GM18508 (cell line): Measurements from ENCODE around the gene CYBC1.
"Not testable (repeated sequence)": the region's sequence is repeated elsewhere in the genome, so short reads cannot be mapped to it uniquely, and the experiment has no call there.

ENCODE experiments used
- ATAC-seq: cut with Tn5 transposase; IDR thresholded peaks from one replicate; pipeline ENCODE4 v1.9.1; 2021; ENCODE audit warnings: moderate number of reproducible peaks; ENCODE audit not compliant: insufficient read depth, unreplicated experiment

CYBC1 gene

DNA sequence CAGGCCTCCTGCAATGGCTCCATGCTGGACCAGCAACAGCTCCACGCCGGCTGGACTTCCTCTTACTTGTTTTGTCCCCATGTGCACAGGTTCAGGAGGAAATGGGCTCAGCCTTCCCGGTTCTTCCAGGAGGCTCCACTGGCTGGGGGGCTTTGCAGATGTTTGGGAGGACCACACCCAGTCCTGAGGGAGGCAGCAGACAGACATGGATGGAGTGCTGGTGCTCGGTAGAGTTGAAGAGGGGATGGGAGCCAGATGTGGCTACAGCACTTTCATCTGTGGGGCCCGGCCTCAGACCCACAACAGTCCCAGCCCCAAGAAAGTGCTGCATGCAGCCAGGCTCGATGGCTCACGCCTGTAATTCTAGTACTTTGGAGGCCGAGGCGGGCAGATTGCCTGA, 29.8 kb upstream of the CYBC1 start:
- ATAC-seq = no peak

GRCh38 chr17:82479602-82480001, 29.1 kb upstream of the CYBC1 start:
- no peak for ATAC-seq

GRCh38 chr17:82477934-82478333, 27.4 kb upstream of the CYBC1 start:
- no peak for ATAC-seq

GRCh38 chr17:82475458-82475857, 24.9 kb upstream of the CYBC1 start:
- no peak for ATAC-seq

DNA sequence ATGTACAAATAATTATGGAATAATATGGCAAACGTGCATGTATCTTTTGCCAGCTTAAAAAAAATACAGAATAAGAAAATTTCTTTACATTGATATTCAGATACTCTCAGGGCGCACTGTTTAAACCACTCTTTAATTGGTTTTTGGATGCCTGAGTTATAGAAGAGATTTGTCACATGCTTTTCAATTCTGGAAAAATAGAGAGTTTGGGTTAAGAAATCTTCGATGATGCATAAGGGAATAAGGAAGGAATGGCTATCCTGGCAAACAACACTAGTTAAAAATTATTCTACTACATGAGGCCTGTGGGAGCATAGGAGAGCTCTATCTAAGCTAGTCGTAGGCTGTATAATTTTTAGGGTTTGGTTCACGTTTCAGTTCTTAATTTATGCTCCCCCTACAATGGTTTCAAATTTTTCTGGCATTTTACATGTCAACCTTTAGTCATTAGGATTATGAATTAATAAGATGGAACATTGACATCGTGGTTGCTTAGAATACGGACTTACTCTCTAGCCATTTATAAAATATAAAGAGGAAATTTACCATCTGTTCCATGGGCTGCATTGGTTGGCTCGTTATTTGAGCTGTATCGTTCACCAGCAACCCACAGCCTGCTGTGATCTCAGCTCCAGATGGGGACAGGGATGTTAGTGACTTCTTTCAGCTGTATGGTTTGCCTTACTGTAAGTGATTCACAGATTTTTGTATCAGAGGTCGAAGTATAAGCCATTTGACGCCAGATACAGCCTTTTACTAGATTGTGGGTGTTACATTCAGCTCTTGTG, 23.9 kb upstream of the CYBC1 start:
- ATAC-seq = no peak

GRCh38 chr17:82470065-82470464, 19.5 kb upstream of the CYBC1 start:
- no peak for ATAC-seq

DNA sequence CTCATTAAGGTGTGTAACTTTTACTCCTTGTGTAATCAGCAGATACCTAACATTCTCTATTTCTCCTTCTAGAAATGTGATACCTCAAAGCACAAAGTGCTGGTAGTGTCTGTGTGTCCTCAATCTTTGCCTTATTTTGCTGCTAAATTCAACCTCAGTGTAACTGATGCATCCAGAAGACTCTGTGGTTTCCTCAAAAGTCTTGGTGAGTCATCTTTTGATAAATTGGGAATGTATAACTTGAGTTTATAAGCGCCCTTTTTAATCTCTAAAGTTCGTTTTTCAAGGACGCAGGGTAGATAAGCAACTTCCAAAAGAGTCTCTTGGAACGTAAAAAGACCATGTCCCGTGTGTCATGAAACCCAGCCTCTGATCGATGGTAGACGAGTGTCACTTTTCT, 18.1 kb upstream of the CYBC1 start:
- no peak for ATAC-seq

DNA sequence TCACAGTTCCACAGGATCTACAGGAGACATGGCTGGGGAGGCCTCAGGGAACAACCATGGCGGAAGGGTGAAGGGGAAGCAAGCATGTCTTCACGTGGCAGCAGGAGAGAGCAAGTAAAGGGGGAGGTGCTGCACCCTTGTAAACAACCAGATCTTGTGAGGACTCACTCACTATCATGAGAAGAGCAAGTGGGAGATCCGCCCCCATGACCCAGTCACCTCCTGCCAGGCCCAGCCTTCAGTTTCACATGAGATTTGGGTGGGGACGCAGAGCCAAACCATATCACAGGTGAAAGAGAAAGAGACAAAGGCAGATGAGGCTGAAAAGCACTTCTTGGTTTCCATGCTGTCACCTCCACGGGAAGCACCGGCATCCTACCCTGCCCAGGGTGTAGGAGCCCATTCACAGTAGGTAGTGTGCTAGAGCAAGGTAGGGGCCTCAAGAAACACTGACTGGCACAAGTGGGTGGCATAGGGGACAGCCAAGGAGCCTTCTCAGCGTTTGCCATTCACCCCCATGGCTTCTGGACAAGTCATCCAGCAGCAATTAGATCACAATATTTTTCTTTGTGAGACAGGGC, 14.6 kb upstream of the CYBC1 start:
- ATAC-seq = no peak

DNA sequence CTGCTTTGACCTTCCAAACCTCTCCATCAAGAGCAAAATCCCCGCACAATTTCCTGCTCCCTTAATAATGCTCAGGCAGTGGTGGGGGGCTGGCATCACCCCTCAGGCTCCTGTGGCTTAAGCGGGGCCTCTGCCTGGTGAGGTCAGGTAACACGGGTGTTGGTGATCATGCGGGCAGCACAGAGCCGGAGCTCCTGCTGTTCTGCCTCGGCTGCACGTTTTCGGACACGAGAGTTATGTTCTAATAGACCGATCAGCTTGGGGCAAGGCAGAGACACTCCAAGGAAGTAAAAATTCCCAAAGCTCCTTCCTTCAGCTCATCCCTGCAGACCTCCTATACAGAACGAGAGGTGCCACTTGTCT, 14.0 kb upstream of the CYBC1 start:
- ATAC-seq = no peak

DNA sequence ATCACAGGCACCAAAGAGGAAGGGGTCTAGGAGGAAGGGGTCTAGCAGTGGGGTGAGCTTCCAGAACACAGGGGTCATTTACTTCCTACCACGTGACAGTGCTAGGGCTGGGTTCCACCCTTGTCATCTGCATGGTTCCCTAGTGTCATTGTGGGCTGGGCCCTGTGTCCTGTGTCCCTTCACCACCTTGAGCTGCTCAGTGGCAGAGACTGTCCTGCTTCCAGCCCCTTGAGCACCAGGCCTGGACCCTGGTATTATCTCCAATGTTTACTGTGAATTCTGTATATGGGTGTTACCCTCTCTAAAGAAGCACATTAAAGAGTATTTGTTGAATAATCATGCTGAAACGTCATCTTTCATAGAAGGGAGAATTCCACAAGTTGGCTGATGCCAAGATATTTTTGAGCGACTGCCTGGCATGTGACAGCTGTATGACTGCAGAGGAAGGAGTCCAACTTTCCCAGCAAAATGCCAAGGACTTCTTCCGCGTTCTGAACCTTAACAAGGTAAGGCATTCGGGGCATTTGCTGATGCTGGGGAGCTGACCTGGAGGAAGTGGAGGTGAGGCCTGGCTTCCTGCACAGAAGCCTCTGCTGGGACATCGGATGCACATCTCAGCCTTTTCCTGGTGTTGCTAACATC, 13.5 kb upstream of the CYBC1 start:
- ATAC-seq = no peak

DNA sequence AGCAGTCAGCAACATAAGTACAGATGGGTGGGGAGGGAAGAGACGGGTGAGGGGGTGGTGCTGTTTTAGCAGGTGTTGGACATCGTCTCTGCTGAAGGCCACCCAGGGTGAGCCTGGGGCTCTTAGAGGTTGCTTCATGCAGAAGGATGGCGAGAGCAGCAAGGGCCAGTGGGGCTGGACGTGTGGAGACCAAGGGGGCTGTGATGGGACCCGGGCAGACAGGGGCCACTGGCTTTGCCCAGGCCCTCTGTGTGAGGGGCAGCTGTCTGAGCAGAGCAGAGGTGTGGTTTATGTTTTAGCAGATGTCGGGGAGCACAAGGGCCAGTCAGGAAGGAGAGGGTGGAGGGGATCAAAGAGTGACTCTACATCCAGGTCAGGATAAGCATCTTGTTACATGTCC, 12.8 kb upstream of the CYBC1 start:
- ATAC-seq = no peak

DNA sequence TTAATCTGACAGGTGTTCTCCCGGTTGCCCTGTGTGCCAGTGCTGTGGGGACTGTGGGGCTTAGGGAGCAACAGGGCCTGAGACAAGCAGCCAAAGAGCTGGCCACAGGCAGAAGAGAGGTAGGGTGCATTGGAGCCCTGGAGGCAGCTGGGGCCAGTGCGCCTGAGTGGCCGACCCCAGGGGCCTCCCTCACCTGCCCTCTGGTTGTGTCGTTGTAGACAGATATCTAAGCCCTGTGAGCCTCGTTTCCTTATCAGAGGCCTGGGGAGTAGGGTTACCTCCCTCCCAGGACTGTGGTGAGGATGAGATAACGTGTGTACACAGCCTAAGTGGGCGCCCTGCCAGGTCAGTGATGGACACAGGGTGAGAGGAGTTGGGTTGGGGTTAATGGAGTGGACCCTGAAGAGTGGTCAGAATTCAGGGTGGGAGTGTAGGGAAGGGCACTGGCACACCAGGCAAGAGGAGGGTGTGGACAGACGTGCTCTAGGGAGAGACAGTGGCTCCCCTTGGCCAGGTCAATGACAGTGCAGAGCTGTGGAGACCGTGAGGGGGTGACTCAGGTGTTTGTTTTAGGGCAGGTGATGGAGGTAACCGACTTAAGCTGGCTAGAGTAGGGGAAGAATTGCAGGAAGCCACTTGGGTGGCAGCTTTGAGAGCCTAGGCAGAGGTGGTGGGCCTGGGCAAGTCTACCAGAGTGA, 11.4 kb upstream of the CYBC1 start:
- ATAC-seq = no peak

DNA sequence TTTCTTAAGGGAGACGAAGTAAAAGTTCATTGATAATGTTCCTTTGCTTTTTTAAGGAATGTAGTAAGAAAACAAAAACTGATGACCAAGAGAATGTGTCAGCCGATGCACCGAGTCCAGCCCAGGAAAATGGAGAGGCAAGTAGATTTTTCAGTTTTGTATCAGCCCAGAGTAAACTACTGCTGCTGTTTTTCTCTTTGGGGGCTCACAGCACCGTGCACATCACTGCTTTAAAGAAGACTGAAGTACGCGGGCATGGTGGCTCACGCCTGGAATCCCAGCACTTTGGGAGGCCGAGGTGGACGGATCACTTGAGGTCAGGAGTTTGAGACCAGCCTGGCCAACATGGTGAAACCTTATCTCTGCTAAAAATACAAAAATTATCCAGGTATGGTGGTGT, 9.4 kb upstream of the CYBC1 start:
- not testable (repeated sequence) for ATAC-seq

- ATAC-seq = no peak
Observed at GRCh38 chr17:82458885-82459424, 8.4 kb upstream of the CYBC1 start.

DNA sequence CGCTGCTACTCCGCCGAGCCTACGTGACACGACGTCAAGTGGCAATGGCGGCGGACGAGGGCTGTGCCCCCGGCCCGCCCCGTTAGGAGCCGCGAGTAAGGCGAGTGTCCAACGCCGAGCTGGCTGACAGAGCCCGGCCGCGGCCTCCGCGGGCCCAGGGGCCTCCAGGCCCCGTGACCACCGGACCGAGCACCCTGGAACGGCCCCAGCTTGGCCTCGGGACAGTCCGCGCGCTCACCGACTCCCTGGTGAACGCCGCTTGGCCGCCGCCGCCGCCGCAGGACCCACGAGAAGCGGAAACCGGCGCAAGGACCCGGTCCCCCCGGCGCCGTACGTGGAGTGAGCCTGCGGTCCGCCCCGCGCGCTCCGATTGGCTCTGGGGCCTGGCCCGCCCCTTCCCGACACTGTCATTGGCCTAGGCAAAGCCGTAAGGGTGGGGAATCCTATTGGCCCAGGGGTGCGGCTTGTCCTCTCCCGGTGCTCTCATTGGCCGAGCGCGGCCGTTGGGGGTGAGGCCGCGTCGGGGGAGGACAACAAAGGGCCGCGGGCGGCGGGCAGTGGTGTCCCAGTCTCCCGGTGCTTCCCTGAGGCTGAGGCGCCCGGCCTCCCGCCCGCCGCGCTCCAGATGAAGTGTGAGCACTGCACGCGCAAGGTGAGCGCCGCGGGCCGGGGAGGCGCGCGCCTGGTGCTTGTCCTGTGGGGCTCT, 7.8 kb upstream of the CYBC1 start, which contains the start of gene NARF:
TSS of gene NARF (plus strand) at position 563 of the 706 bp plus-strand sequence. CDS start at position 626, 63 bp downstream.
- peak; percentile 74 for ATAC-seq

- no peak for ATAC-seq
Observed at GRCh38 chr17:82457929-82458178, 7.3 kb upstream of the CYBC1 start.

- no peak for ATAC-seq
Observed at GRCh38 chr17:82457073-82457928, 6.7 kb upstream of the CYBC1 start.

DNA sequence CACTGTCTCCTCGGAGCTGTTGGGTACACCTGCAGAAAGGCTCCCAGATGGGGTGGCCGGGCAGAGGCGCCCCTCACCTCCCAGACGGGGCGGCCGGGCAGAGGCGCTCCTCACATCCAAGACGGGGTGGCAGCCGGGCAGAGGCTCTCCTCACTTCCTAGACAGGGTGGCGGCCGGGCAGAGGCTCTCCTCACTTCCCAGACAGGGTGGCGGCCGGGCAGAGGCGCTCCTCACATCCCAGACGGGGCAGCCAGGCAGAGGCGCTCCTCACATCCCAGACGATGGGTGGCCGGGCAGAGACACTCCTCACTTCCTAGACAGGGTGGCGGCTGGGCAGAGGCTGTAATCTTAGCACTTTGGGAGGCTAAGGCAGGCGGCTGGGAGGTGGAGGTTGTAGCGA, 3.2 kb upstream of the CYBC1 start:
- ATAC-seq = not testable (repeated sequence)

- ATAC-seq = not testable (repeated sequence)
Observed at GRCh38 chr17:82453151-82453550, 2.6 kb upstream of the CYBC1 start.

DNA sequence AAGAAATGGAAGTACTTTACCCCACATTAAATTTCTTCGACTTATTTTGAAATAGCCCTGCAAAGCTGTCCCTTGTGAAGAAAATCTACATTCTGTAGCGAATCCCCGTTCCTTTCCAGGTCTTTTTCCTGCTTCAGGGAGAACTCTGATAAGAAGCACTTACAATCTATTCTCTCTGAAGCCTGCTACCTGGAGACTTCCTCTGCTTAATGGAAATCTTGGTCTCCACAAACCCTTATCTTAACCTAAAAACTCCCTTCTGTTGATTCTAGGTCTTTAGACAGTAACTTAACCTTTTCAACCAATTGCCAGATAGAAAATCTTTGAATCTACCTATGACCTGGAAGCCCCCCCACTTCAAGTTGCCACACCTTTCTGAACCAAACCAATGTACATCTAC, 1.6 kb upstream of the CYBC1 start:
- ATAC-seq = no peak
